ENCODE results near the gene MYL5.

The MYL5 gene

GRCh38 chr4:651884-652642 lies 22.3 kb upstream of the MYL5 start:
- ATAC-seq = no peak
- Mint-ChIP-seq H3K27ac (no peak overlapping the region), H3K36me3 (no peaks in the 10 kb centered on the region), H3K4me1 (no peaks in the 10 kb centered on the region), H3K9me3 (no peaks in the 10 kb centered on the region), H3K4me3 (no peak overlapping the region)
- no peak for DNase-seq (ENCODE audit: low spot score in 2 of 2)

GRCh38 chr4:653080-653821 lies 21.1 kb upstream of the MYL5 start:
- H3K27ac Mint-ChIP-seq = no peak overlapping the region
- ATAC-seq = no peak
- no peaks in the 10 kb centered on the region for H3K4me1 Mint-ChIP-seq
- no peak for DNase-seq (ENCODE audit: low spot score in 2 of 2)
- no peaks in the 10 kb centered on the region for H3K36me3 Mint-ChIP-seq
- H3K9me3 Mint-ChIP-seq = no peaks in the 10 kb centered on the region
- H3K4me3 Mint-ChIP-seq = no peak overlapping the region

- ATAC-seq (no peak), DNase-seq (ENCODE audit: low spot score in 2 of 2) (no peak)
- H3K27ac Mint-ChIP-seq = no peak overlapping the region
- H3K4me3 Mint-ChIP-seq = no peak overlapping the region
- no peaks in the 10 kb centered on the region for H3K9me3 Mint-ChIP-seq
- peaks cover under 1% of the 10 kb centered on the region for H3K4me1 Mint-ChIP-seq
- H3K36me3 Mint-ChIP-seq = no peaks in the 10 kb centered on the region
These were observed 20.4 kb upstream of the MYL5 start for GRCh38 chr4:653831-654502.

GRCh38 chr4:654503-654845 lies 19.9 kb upstream of the MYL5 start:
- Mint-ChIP-seq H3K4me1 (peaks cover 5% of the 10 kb centered on the region), H3K4me3 (no peak overlapping the region), H3K9me3 (no peaks in the 10 kb centered on the region), H3K27ac (no peak overlapping the region), H3K36me3 (no peaks in the 10 kb centered on the region)
- ATAC-seq = no peak
- no peak for DNase-seq (ENCODE audit: low spot score in 2 of 2)

GRCh38 chr4:654871-655463 lies 19.4 kb upstream of the MYL5 start:
- Mint-ChIP-seq H3K36me3 (no peaks in the 10 kb centered on the region), H3K27ac (no peak overlapping the region), H3K4me3 (no peak overlapping the region), H3K4me1 (peaks cover 8% of the 10 kb centered on the region), H3K9me3 (no peaks in the 10 kb centered on the region)
- ATAC-seq = no peak
- DNase-seq (ENCODE audit: low spot score in 2 of 2) = no peak

GRCh38 chr4:655464-656151 lies 18.7 kb upstream of the MYL5 start:
- no peak overlapping the region for H3K27ac Mint-ChIP-seq
- H3K36me3 Mint-ChIP-seq = no peaks in the 10 kb centered on the region
- peaks cover 8% of the 10 kb centered on the region for H3K4me1 Mint-ChIP-seq
- H3K9me3 Mint-ChIP-seq = no peaks in the 10 kb centered on the region
- DNase-seq (ENCODE audit: low spot score in 2 of 2) (no peak), ATAC-seq (no peak)
- no peak overlapping the region for H3K4me3 Mint-ChIP-seq

DNA sequence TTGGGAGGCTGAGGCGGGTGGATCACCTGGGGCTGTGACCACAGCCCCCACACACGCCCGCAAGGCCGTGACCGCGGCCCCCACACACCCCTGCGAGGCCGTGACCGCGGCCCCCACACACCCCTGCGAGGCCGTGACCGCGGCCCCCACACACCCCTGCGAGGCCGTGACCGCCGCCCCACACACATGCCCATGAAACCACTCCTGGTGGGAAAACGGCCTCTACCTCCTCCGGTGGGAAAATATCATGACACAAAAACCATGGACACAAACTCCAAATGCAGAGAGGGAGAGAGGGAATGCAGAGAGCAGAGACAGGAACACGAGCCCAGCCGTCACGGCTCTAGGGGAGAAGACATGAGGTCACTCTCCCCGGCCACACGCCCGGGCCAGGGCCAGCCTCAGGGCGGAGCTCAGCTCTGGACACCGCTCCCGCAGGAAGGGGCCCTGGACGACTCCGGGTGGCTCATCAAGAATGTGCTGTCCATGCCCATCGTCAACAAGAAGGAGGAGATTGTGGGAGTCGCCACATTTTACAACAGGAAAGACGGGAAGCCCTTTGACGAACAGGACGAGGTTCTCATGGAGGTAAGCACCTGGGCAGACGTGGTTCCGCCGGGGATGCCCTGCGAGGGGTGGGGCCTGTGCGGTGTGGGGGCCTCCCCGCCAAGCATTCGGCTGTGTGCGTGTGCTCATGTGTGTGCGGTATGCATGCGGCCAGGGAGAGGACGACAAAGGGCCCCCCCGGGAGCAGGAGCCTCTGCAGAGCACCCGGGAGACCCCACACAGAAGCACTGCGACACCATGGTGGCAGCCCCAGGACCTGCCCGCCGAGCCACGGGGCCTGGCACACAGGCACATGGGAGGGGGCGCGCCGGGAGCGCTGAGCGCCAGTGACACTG lies 17.7 kb upstream of the MYL5 start:
- Mint-ChIP-seq H3K27ac (no peak overlapping the region), H3K4me3 (no peak overlapping the region)
- ATAC-seq = no peak

GRCh38 chr4:657338-657833 lies 17.0 kb upstream of the MYL5 start:
- no peak overlapping the region for H3K4me3 Mint-ChIP-seq
- peaks cover 8% of the 10 kb centered on the region for H3K4me1 Mint-ChIP-seq
- ATAC-seq (no peak), DNase-seq (ENCODE audit: low spot score in 2 of 2) (no peak)
- H3K27ac Mint-ChIP-seq = no peak overlapping the region
- no peaks in the 10 kb centered on the region for H3K9me3 Mint-ChIP-seq
- no peaks in the 10 kb centered on the region for H3K36me3 Mint-ChIP-seq

More for the DNA sequence above, 17.7 kb upstream of the MYL5 start:
- Mint-ChIP-seq H3K4me1 (peaks cover 8% of the 10 kb centered on the region), H3K36me3 (no peaks in the 10 kb centered on the region), H3K9me3 (no peaks in the 10 kb centered on the region)
- no peak for DNase-seq (ENCODE audit: low spot score in 2 of 2)

DNA sequence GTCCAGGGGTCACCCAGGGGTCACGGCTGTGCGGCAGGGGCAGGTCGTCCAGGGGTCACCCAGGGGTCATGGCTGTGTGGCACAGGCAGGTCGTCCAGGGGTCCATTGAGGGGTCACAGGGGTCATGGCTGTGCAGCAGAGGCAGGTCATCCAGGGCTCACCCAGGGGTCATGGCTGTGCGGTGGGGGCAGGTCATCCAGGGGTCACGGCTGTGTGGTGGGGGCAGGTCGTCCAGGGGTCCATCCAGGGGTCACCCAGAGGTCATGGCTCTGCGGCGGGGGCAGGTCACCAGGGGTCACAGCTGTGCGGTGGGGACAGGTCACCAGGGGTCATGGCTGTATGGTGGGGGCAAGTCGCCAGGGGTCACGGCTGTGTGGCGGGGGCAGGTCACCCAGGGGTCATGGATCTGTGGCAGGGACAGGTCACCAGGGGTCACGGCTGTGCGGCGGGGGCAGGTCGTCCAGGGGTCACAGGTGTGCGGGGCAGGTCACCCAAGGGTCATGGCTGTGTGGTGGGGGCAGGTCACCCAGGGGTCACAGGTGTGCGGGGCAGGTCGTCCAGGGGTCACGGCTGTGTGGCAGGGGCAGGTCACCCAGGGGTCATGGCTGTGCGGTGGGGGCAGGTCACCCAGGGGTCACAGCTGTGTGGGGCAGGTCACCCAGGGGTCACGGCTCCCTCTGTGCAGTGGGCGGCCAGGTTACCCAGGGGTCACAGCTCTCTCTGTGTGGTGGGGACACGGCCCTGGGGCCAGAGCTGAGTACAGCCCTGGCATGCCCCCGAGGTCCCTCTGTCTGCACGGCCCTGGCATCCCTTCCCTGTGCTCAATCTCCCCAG lies 16.3 kb upstream of the MYL5 start:
- Mint-ChIP-seq H3K27ac (no peak overlapping the region), H3K9me3 (no peaks in the 10 kb centered on the region), H3K4me1 (peaks cover 8% of the 10 kb centered on the region), H3K36me3 (no peaks in the 10 kb centered on the region), H3K4me3 (no peak overlapping the region)
- ATAC-seq (no peak), DNase-seq (ENCODE audit: low spot score in 2 of 2) (no peak)

DNA sequence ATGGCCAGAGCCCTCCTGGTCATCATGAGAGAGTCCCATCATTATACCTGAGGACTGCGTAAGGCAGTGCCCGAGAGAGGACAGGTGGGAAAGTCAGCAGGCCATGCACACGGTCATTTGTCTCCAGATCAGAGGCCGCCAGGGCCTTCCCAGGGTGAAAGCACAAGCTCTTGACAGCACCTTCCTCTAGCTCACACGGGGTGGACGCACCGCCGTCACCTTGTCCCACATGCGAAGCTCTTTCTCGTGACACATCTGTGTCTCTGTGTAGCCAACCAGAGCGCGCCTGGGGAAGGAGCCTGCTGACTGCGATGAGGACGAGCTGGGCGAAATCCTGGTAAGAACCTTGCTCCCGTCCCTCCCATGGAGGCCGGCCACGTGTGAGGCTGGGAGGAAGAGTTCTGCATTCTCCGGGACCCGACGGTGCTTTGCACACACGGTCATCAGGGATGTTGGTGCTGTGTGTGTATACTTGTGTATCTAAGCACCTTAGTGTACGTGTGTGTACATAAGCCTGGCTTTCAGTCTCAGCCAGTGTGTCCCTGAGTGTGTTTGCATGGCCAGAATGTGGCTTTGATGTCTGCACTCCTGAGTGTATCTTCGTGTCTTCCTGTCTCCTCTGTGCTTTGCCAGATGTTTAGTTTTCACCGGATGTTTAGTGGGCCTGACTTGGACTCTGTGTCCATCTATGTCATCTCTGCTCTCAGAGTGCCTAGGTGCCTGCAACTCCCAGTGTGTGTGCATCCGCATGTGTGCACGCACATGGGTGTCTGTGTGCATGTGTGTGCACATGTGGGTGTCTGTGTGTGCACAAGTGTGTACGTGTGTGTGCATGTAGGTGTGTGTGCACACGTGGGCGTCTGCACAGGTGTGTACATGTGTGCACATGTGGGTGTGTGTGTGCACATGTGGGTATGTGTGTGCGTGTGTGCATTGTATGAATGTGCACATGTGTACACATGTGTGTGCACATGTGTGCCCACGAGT lies 15.4 kb upstream of the MYL5 start:
- Mint-ChIP-seq H3K9me3 (no peaks in the 10 kb centered on the region), H3K4me1 (peaks cover 8% of the 10 kb centered on the region), H3K36me3 (no peaks in the 10 kb centered on the region), H3K4me3 (no peak overlapping the region), H3K27ac (no peak overlapping the region)
- no peak for ATAC-seq
- no peak for DNase-seq (ENCODE audit: low spot score in 2 of 2)

GRCh38 chr4:659851-660250 lies 14.5 kb upstream of the MYL5 start:
- ATAC-seq (no peak), DNase-seq (ENCODE audit: low spot score in 2 of 2) (no peak)
- Mint-ChIP-seq H3K27ac (no peak overlapping the region), H3K36me3 (no peaks in the 10 kb centered on the region), H3K4me1 (peaks cover 16% of the 10 kb centered on the region), H3K4me3 (no peak overlapping the region), H3K9me3 (no peaks in the 10 kb centered on the region)

- Mint-ChIP-seq H3K4me1 (peaks cover 20% of the 10 kb centered on the region), H3K9me3 (no peaks in the 10 kb centered on the region), H3K4me3 (no peak overlapping the region), H3K36me3 (no peaks in the 10 kb centered on the region), H3K27ac (no peak overlapping the region)
- no peak for ATAC-seq
- no peak for DNase-seq (ENCODE audit: low spot score in 2 of 2)
These were observed 13.9 kb upstream of the MYL5 start for GRCh38 chr4:660401-660800.

DNA sequence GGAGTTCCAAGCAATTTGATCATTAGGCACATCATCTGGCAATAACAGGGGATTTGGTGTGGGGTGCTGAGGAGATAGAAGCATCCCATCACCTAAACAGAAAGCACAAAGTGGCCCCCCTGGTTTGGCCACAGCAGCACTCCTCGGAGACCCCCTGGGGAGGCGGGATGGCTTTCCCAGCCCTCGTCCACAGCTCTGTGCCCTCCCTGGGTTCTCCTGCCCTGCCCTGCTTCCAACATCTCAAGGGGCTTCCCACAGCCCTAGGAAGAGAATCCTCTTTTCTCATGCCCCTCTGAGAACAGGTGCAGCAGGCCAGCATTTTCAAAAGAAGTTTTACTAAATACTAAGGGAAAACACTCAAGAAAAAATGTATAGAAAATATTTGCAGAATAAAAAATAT lies 13.1 kb upstream of the MYL5 start:
- Mint-ChIP-seq H3K9me3 (no peaks in the 10 kb centered on the region), H3K36me3 (no peaks in the 10 kb centered on the region), H3K4me3 (no peak overlapping the region), H3K27ac (peak overlapping the region; percentile 63), H3K4me1 (peaks cover 22% of the 10 kb centered on the region)
- ATAC-seq = no peak
- no peak for DNase-seq (ENCODE audit: low spot score in 2 of 2)

All from stimulated activated effector memory CD8-positive, alpha-beta T cell treated with anti-CD3 and anti-CD28 coated beads, Interleukin-12 subunit alpha, Interleukin-12 subunit beta, amount 100 ng/mL, for 72 hours (primary cell).